ENCODE data around the gene OBSL1. TPM values are rescaled to one million over a fixed set of nuclear protein-coding genes. Genes with fewer than 3 reads are reported as not detected.

The OBSL1 gene
- total and polyA plus RNA-seq, 2 donors from 2014 or later = 89.5 to 123 TPM

DNA sequence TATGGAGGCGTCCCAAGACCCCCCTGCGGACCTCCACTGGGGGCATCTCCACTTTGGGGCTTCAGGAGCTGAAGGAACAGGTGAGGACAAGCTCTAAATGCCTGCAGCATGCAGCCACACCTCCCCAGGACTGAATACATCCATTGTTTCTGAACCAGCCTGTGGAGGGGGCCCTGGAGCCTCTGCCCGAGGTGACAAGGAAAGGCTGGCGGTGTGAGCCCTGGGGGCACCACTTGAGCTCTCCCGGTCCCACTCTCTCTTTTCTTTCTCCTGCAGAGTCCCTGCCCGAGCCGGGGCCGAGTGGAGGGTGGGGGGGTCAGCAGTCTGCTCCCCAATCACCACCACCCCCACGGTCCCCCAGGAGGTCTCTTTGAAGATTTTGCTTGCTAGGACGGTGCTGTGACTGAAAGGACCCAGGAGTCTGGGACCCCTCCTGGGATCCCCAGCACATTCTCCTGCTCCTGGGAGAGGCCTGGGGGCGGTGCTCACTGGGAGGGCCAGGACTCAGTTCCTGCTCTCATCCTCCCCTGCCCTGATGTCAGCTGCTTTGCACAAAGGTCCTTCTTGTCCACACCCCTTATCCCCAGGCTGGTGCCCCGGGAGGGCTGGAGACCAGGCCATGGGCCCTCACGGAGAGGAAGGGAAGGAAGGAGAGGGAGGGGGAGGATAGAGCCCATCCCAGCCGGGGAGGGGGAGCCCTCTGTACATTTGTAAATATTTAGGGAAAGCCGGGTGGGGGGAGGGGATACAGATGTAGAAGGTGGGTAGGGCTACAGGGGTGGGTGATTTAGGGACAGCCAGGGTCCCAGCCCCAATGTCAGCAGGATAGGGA lies 33.5 kb downstream of the OBSL1 start:
- peaks cover 0 to 8% (median 8%) of the 10 kb centered on the region in 3 donors for H3K36me3 ChIP-seq (ENCODE audit: control insufficient read depth in 2 of 3, insufficient read depth in 3 of 3, low read length in 3 of 3)
- H3K4me1 ChIP-seq (ENCODE audit: control insufficient read depth in 2 of 3, insufficient read depth in 2 of 3, low read depth in 1 of 3, low read length in 3 of 3) = peaks cover 4 to 10% (median 9%) of the 10 kb centered on the region in 3 donors
- FAIRE-seq (no peak), DNase-seq (no peak)
- H3K9me3 ChIP-seq (ENCODE audit: control insufficient read depth in 2 of 3, insufficient read depth in 1 of 3, low read length in 3 of 3) = no peaks in the 10 kb centered on the region
- no peak overlapping the region for H3K9ac ChIP-seq (ENCODE audit: low read length in 3 of 3)
- intact Hi-C loops (cut with DNase I) = loop anchor here (10.0 kb wide), 1 partner anchor 133 kb away; no protein-coding TSS in a partner anchor
- no peaks in the 10 kb centered on the region for H3K27me3 ChIP-seq (ENCODE audit: control insufficient read depth, insufficient read depth, low read length)
- no peak overlapping the region for H3K27ac ChIP-seq (ENCODE audit: low read depth in 2 of 2, low read length in 2 of 2)
- H3K4me3 ChIP-seq (ENCODE audit: low read length in 3 of 3) = no peak overlapping the region
- no peak for TF ChIP-seq CTCF (IDR thresholded peaks at IDR 0.05; ENCODE audit: borderline replicate concordance, extremely low read depth, insufficient read depth)

DNA sequence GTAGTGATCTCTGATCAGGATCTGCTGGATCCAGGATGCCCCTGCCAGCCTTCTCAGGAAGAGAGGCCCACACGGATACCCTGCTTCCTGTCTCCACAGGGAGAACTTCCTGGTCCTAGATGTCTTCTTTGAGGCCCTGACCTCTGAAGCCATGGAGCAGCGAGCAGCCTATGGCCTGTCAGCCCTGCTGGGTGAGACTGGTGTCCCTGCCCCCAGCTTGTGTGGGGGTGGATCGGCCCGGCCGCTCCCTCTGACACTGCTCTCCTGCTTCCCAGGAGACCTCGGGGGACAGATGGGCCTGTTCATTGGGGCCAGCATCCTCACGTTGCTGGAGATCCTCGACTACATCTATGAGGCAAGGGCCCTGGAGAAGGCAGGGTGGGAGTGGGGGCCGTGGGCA lies 34.4 kb downstream of the OBSL1 start:
- intact Hi-C loops (cut with DNase I) = loop anchor here (10.0 kb wide), 1 partner anchor 132 kb away; no protein-coding TSS in a partner anchor
- no peak for DNase-seq
- no peak overlapping the region for H3K9ac ChIP-seq (ENCODE audit: low read length in 3 of 3)
- no peak for TF ChIP-seq CTCF (IDR thresholded peaks at IDR 0.05; ENCODE audit: borderline replicate concordance, extremely low read depth, insufficient read depth)
- H3K4me1 ChIP-seq (ENCODE audit: control insufficient read depth in 2 of 3, insufficient read depth in 2 of 3, low read depth in 1 of 3, low read length in 3 of 3) = peaks cover 0 to 3% (median 1%) of the 10 kb centered on the region in 3 donors
- no peak for FAIRE-seq
- H3K36me3 ChIP-seq (ENCODE audit: control insufficient read depth in 2 of 3, insufficient read depth in 3 of 3, low read length in 3 of 3) = peaks cover 0 to 8% (median 8%) of the 10 kb centered on the region in 3 donors
- no peaks in the 10 kb centered on the region for H3K9me3 ChIP-seq (ENCODE audit: control insufficient read depth in 2 of 3, insufficient read depth in 1 of 3, low read length in 3 of 3)
- H3K27me3 ChIP-seq (ENCODE audit: control insufficient read depth, insufficient read depth, low read length) = no peaks in the 10 kb centered on the region
- H3K4me3 ChIP-seq (ENCODE audit: low read length in 3 of 3) = no peak overlapping the region
- no peak overlapping the region for H3K27ac ChIP-seq (ENCODE audit: low read depth in 2 of 2, low read length in 2 of 2)

DNA sequence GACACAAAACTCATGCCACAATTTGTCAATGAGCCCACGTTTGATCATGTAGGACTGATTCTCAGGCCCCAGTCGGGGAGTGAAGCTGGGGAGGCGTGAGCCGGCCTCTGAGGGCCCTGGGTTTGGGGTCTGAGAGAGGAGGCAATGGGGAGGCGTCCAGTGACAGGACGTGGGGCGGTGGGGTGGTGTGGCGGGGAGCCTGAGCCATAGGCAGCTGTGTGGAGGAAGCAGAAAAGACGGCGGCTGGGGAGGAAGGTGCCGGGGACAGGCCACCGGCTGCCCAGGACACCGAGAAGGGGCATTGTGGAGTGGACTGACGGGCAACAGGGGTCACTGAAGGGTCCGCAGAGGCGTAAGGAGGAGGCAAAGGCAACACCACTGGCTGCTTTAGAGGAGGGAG lies 34.9 kb downstream of the OBSL1 start:
- Histone ChIP-seq H3K4me3 (ENCODE audit: low read length in 3 of 3) (no peak overlapping the region), H3K9ac (ENCODE audit: low read length in 3 of 3) (no peak overlapping the region), H3K9me3 (ENCODE audit: control insufficient read depth in 2 of 3, insufficient read depth in 1 of 3, low read length in 3 of 3) (no peaks in the 10 kb centered on the region), H3K4me1 (ENCODE audit: control insufficient read depth in 2 of 3, insufficient read depth in 2 of 3, low read depth in 1 of 3, low read length in 3 of 3) (no peaks in the 10 kb centered on the region), H3K27ac (ENCODE audit: low read depth in 2 of 2, low read length in 2 of 2) (no peak overlapping the region), H3K27me3 (ENCODE audit: control insufficient read depth, insufficient read depth, low read length) (no peaks in the 10 kb centered on the region), H3K36me3 (ENCODE audit: control insufficient read depth in 2 of 3, insufficient read depth in 3 of 3, low read length in 3 of 3) (peaks cover 0 to 8% (median 8%) of the 10 kb centered on the region in 3 donors)
- FAIRE-seq (no peak), DNase-seq (no peak)
- no peak for TF ChIP-seq CTCF (IDR thresholded peaks at IDR 0.05; ENCODE audit: borderline replicate concordance, extremely low read depth, insufficient read depth)
- intact Hi-C loops (cut with DNase I) = loop anchor here (10.0 kb wide), 1 partner anchor 132 kb away; no protein-coding TSS in a partner anchor

All from kidney (tissue), 14 donors.